GM23248 (cell line): ENCODE measurements around the gene RADIL. TPM values are rescaled to one million over a fixed set of nuclear protein-coding genes. Genes with fewer than 3 reads are reported as not detected.

Experiments used
- DNase-seq: peaks from one replicate; pipeline ENCODE4 v3.0.0-alpha.2; 2015
- H2AFZ ChIP-seq: fragments of 200-600 bp; sonication (generic); 2 replicates; pipeline ENCODE4 v1.6.1; 2016; ENCODE audit warnings: antibody characterized with exemption
- H3F3A ChIP-seq: fragments of 200-600 bp; sonication (generic); 2 replicates; pipeline ENCODE4 v1.6.1; 2016; ENCODE audit warnings: mild to moderate bottlenecking, antibody characterized with exemption, mixed run types; ENCODE audit not compliant: insufficient read depth
- H3K27ac ChIP-seq: fragments of 200-600 bp; sonication (generic); 2 replicates; pipeline ENCODE4 v1.5.1; 2016; ENCODE audit warnings: mild to moderate bottlenecking
- H3K27me3 ChIP-seq: fragments of 200-600 bp; sonication (generic); replicated peaks from 2 replicates; pipeline ENCODE4 v1.6.1; 2016; ENCODE audit warnings: mild to moderate bottlenecking; ENCODE audit not compliant: insufficient read depth
- H3K36me3 ChIP-seq: fragments of 200-600 bp; sonication (generic); 2 replicates; pipeline ENCODE4 v1.6.1; 2016; ENCODE audit warnings: low read depth, mild to moderate bottlenecking
- H3K4me1 ChIP-seq: fragments of 200-600 bp; sonication (generic); 2 replicates; pipeline ENCODE4 v1.6.1; 2016; ENCODE audit warnings: mild to moderate bottlenecking; ENCODE audit not compliant: insufficient read depth
- H3K4me2 ChIP-seq: fragments of 200-600 bp; sonication (generic); one replicate; pipeline ENCODE4 v1.6.1; 2016; ENCODE audit warnings: mild to moderate bottlenecking; ENCODE audit not compliant: unreplicated experiment
- H3K4me3 ChIP-seq: fragments of 200-600 bp; sonication (generic); 2 replicates; pipeline ENCODE4 v1.5.1; 2016; ENCODE audit warnings: mild to moderate bottlenecking
- H3K79me2 ChIP-seq: fragments of 200-600 bp; sonication (generic); 2 replicates; pipeline ENCODE4 v1.6.1; 2016; ENCODE audit warnings: mild to moderate bottlenecking; ENCODE audit not compliant: insufficient read depth
- H3K9ac ChIP-seq: fragments of 200-600 bp; sonication (generic); 2 replicates; pipeline ENCODE4 v1.6.1; 2016; ENCODE audit warnings: mild to moderate bottlenecking
- H3K9me2 ChIP-seq: fragments of 200-600 bp; sonication (generic); 2 replicates; pipeline ENCODE4 v1.6.1; 2016; ENCODE audit warnings: mixed run types, mild to moderate bottlenecking, moderate library complexity; ENCODE audit not compliant: insufficient read depth
- H3K9me3 ChIP-seq: fragments of 200-600 bp; sonication (generic); one replicate; pipeline ENCODE4 v1.6.1; 2017; ENCODE audit warnings: low read depth
- H4K20me1 ChIP-seq: fragments of 200-600 bp; sonication (generic); 2 replicates; pipeline ENCODE4 v1.6.0; 2016; ENCODE audit not compliant: insufficient read depth
- EZH2 ChIP-seq: fragments of 200-600 bp; sonication (generic); IDR thresholded peaks from 2 replicates; pipeline ENCODE4 v1.6.1; 2018; ENCODE audit warnings: antibody characterized with exemption, mild to moderate bottlenecking; ENCODE audit not compliant: insufficient read depth, poor library complexity, severe bottlenecking
- EZH2phosphoT487 ChIP-seq: fragments of 200-600 bp; sonication (generic); IDR thresholded peaks from 2 replicates; pipeline ENCODE4 v1.6.1; 2018; ENCODE audit warnings: antibody characterized with exemption, moderate library complexity, mild to moderate bottlenecking, low read depth; ENCODE audit not compliant: insufficient read depth
- WGBS, 2 experiments: methylation state at CpG; one replicate each; pipeline ENCODE4 v1.1.6; 2015 to 2017; ENCODE audit warnings: low lambda C conversion rate in 2 of 2, low coverage in 1 of 2; ENCODE audit errors: missing lambda C conversion rate in 2 of 2; 5-methylcytosine and 5-hydroxymethylcytosine counted together
- in situ Hi-C: fragments of 300-500 bp; cut with MboI; formaldehyde crosslinking; loops from 2 replicates; pipeline ENCODE4 v1.15.0; 2020
- polyA plus RNA-seq: library from polyadenylated mRNA; unstranded; fragments of >200 nt; fragmentation: Nextera tagmentation; extraction: Ambion mirVana; gene quantifications from 2 replicates; pipeline ENCODE4 v1.2.1, GENCODE V29; 2016
- total RNA-seq: library from RNA; depleted of rRNA; stranded (reverse); fragments of >200 nt; shearing (Covaris generic); gene quantifications from 2 replicates; pipeline ENCODE4 v1.2.3, GENCODE V29; 2014

RADIL gene
- total and polyA plus RNA-seq, 2 experiments from 2014 or later: 0.55 to 4.3 TPM

DNA sequence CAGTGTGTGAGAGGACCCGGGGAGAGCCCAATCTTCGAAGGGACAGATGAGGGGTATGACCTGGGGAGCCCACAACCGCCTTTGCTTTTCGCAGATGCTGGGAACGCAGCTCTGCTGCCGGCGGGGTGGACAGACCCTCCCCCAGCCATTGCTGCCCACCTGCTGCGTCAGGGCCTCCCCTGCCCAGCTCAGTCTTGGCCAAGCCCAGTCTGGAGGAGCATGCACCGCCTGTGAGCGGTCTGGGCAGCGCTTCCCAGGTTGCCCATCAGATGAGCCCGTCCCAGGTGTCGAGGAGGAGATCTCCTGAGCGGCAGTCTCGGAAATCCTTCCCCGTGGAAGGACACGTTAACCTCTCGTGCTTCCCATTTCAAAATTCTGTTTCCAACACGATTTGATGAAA, 125.4 kb downstream of the RADIL start:
- H3F3A ChIP-seq: no peaks in the 10 kb centered on the region
- H3K27me3 ChIP-seq: no peaks in the 10 kb centered on the region
- H3K9me3 ChIP-seq: no peaks in the 10 kb centered on the region
- no peak for TF ChIP-seq EZH2phosphoT487
- TF ChIP-seq EZH2: no peak
- WGBS, 2 experiments: 95% methylated on average over 18 to 19 of the region's 19 CpGs
- no peaks in the 10 kb centered on the region for H4K20me1 ChIP-seq
- H3K9ac ChIP-seq: no peak overlapping the region
- DNase-seq: no peak
- in situ Hi-C loops: no loop called here
- H3K4me2 ChIP-seq: no peak overlapping the region
- H3K4me1 ChIP-seq: no peaks in the 10 kb centered on the region
- no peak overlapping the region for H2AFZ ChIP-seq
- no peak overlapping the region for H3K27ac ChIP-seq
- peaks cover 31% of the 10 kb centered on the region for H3K79me2 ChIP-seq
- no peaks in the 10 kb centered on the region for H3K9me2 ChIP-seq
- peaks cover 35% of the 10 kb centered on the region; the same call in 1 of the 2 replicates for H3K36me3 ChIP-seq
- no peak overlapping the region for H3K4me3 ChIP-seq

DNA sequence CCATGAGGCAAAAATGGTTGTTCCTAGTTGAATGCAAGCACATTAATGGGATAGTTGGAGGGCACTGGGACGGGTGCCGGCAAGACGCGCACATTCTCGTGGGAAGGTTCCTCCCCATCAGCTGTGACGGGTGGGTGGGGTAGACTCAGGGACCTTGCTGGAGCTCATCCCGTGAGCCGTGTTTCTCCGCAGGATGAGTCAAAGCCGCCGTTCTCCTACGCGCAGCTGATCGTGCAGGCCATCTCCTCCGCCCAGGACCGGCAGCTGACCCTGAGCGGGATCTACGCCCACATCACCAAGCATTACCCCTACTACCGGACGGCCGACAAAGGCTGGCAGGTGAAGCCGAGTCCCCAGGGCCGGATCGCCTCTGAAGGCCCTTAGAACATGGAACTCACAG, 128.5 kb downstream of the RADIL start:
- Histone ChIP-seq H3K36me3 (peaks cover 29% of the 10 kb centered on the region; the same call in 1 of the 2 replicates), H3K27ac (no peak overlapping the region), H3K9me3 (no peaks in the 10 kb centered on the region), H3K27me3 (no peaks in the 10 kb centered on the region), H3K9ac (no peak overlapping the region), H3K9me2 (no peaks in the 10 kb centered on the region), H3K4me2 (no peak overlapping the region), H3K79me2 (peaks cover 61% of the 10 kb centered on the region), H3F3A (no peaks in the 10 kb centered on the region), H4K20me1 (no peaks in the 10 kb centered on the region), H3K4me3 (no peak overlapping the region), H3K4me1 (no peaks in the 10 kb centered on the region), H2AFZ (no peak overlapping the region)
- TF ChIP-seq EZH2: no peak
- no peak for TF ChIP-seq EZH2phosphoT487
- 87 to 91% methylated on average over 24 of the region's 24 CpGs for WGBS, 2 experiments
- in situ Hi-C loops: no loop called here
- no peak for DNase-seq

GRCh38 chr7:4754433-4755010, 129.0 kb downstream of the RADIL start:
- Histone ChIP-seq H3K9ac (no peak overlapping the region), H3K4me1 (no peaks in the 10 kb centered on the region), H3K9me2 (no peaks in the 10 kb centered on the region), H3K27me3 (no peaks in the 10 kb centered on the region), H3K9me3 (no peaks in the 10 kb centered on the region), H2AFZ (no peak overlapping the region), H3K36me3 (peaks cover 29% of the 10 kb centered on the region; the same call in 1 of the 2 replicates), H3K27ac (no peak overlapping the region), H3F3A (no peaks in the 10 kb centered on the region), H3K4me3 (no peak overlapping the region), H3K79me2 (peaks cover 67% of the 10 kb centered on the region), H3K4me2 (no peak overlapping the region), H4K20me1 (no peaks in the 10 kb centered on the region)
- TF ChIP-seq EZH2: no peak
- no peak for TF ChIP-seq EZH2phosphoT487
- DNase-seq: no peak
- WGBS, 2 experiments: 89 to 91% methylated on average over 34 to 36 of the region's 36 CpGs
- in situ Hi-C loops: no loop called here

- peak; percentile 66 for DNase-seq
These were observed 129.7 kb downstream of the RADIL start for GRCh38 chr7:4753598-4754432.

More at GRCh38 chr7:4753598-4754432, 129.7 kb downstream of the RADIL start:
- H3K9me2 ChIP-seq: no peaks in the 10 kb centered on the region
- H2AFZ ChIP-seq: no peak overlapping the region
- no peaks in the 10 kb centered on the region for H3K4me1 ChIP-seq
- 56 to 57% methylated on average over 31 of the region's 31 CpGs for WGBS, 2 experiments
- no peak overlapping the region for H3K27ac ChIP-seq
- no peaks in the 10 kb centered on the region for H3K27me3 ChIP-seq
- no peaks in the 10 kb centered on the region for H3F3A ChIP-seq
- H3K9me3 ChIP-seq: no peaks in the 10 kb centered on the region
- in situ Hi-C loops: no loop called here
- no peaks in the 10 kb centered on the region for H4K20me1 ChIP-seq
- TF ChIP-seq EZH2 (no peak), EZH2phosphoT487 (no peak)
- no peak overlapping the region for H3K4me2 ChIP-seq
- H3K36me3 ChIP-seq: peaks cover 29% of the 10 kb centered on the region; the same call in 1 of the 2 replicates
- H3K9ac ChIP-seq: no peak overlapping the region
- peaks cover 74% of the 10 kb centered on the region for H3K79me2 ChIP-seq
- H3K4me3 ChIP-seq: no peak overlapping the region
